NCI-H187 treated with DMSO at 0.1 percent for 48 hours (cell line): Measurements from ENCODE around the gene CENPS.
A peak's percentile ranks its signal among the peaks of the same experiment; 100 is the strongest.
"Not testable (repeated sequence)": the region's sequence is repeated elsewhere in the genome, so short reads cannot be mapped to it uniquely, and the experiment has no call there.

ENCODE experiments used
- DNase-seq: peaks from one replicate; lab custom pipeline; 2025; lab: John Stamatoyannopoulos, UW

CENPS gene

DNA sequence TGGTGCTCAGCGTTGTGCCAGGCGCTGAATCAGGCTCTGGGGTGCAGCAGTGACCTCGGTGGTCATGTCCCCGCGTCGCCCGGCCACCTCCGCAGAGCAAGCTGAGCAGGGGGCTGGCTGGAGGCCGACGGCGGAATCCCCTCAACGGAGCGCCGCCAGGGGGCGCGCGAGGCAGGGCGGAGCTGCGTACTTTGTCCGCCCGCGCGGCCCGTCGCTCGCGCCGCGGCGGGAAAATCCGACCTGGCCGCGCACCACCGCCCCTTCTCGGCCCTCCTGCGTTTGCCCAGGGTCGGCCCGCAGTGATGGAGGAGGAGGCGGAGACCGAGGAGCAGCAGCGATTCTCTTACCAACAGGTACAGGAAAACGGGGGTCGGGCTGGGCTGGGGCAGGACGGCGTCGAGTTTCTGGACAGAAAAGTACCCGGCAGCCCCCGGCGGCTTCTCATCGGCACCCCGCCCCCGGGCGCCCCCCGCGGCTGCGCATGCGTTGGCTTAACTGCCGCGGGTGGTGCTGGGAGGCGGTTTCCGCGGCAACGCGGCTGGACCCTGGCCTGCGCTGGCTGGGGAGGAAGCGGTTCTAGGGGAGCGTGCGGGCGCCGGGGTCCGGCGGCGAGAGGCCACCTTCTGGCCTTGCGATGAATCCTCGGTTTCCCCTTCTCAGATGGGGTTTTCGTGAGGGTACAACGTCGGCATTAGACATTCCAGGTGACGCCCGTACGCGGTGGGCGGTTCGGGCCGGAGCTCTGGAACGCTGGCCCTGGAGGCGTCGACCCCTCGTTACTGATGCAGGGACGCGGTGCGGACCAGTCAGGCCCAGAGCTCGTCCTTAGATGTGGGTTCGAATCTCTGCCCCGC, at the start of gene CENPS:
CENPS (plus strand) TSS at position 218 of the 854 bp plus-strand sequence; CDS start at position 303, 85 bp downstream.
- no peak for DNase-seq

DNA sequence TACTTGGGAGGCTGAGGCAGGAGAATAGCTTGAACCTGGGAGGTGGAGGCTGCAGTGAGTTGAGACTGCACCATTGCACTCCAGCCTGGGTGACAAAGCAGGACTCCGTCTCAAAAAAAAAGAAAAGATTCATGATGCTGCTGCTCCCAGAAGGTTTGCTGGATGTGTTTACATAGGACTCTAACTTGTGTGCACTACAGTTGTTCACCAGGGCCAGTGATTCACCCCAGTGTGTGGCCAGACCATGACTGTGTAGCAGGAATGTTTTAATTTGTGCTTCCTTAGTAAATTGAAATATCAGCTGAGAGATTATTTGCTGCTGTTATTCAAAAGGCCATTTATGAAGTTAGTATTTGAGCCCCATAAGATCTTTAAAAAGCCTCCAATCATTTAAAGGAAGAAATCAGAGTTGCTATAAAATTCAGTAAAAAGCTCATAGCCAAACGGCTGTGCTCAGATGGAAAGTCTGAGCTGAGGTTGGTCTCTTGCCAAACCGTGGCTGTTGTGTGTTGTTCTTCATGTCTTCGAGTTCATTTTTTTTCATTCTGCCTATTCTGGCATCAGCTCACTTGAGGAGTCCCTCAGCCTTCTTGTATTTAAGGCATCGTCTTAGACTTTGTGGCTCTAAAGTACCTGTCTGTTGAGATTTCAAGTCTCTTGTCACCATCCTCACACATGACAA, 49.5 kb upstream of the CENPS start:
- DNase-seq: no peak

DNA sequence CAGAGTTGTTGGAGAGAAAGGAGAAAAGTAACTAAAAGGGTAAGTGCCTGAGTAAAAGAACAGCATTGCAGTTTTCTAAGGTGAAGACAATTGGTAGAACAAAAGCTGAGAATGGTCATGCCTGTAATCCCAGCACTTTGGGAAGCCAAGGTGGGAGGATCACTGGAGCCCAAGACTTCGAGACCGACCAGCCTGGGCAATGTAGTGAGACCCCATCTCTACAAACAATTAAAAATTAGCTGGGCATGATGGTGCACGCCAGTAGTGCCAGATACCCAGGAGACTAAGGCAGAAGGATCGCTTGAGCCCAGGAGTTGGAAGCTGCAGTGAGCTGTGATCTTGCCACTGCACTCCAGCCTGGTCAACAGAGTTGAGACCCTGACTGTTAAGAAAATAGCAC, 46.6 kb upstream of the CENPS start:
- no peak for DNase-seq

DNA sequence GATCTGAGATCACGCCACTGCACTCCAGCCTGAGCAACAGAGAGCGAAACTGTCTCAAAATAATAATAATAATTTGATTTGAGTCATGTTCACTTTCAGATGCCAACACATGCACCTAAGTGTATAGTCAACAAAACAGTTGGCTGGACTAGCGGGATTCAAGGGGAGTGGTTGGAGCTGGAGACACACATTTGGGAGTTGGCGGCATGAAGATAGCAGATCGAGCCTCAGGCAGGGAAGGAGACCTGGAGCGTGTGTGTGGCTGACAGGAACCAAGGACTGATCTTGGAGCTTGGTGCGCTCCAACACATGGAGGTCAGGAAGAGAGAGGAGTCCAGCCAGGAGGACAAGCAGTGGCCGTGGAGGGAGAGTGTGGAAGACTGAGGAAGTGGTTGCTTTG, 46.0 kb upstream of the CENPS start:
- no peak for DNase-seq

DNA sequence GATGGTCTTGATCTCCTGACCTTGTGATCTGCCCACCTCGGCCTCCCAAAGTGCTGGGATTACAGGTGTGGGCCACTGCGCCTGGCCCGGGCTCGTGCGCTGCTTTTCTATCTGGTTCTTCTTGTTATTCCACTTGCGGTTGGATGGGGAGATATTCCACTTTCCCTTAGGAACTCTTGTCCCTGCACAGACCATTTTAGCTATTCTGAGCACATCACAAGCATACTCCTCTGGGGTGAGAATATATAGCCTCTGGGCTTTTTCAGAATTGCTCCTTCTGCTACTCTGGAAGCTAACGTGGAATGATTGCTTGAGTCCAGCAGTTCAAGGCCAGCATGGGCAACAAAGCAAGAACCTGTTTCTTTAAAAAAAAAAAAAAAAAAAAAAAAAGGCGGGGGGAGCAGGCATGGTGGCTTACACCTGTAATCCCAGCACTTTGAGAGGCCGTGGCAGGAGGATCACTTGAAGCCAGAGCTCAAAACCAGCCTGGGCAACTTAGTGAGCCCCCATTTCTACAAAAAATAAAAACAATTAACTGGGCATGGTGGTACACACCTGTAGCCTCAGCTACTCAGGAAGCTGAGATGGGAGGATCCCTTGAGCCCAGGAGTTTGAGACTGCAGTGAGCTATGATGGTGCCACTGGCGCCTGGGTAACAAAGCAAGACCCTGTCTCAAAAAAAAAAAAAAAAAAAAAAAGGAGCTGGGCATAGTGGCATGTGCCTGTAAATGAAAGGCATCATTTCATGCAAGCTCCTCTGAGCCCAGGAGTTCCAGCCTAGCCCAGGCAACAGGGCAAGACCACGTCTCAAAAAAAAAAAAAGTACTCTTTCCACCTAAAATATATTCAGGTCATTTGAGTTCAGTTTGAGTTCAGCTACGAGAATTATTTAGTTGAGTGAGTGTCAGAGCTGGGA, 43.2 kb upstream of the CENPS start:
- no peak for DNase-seq

DNA sequence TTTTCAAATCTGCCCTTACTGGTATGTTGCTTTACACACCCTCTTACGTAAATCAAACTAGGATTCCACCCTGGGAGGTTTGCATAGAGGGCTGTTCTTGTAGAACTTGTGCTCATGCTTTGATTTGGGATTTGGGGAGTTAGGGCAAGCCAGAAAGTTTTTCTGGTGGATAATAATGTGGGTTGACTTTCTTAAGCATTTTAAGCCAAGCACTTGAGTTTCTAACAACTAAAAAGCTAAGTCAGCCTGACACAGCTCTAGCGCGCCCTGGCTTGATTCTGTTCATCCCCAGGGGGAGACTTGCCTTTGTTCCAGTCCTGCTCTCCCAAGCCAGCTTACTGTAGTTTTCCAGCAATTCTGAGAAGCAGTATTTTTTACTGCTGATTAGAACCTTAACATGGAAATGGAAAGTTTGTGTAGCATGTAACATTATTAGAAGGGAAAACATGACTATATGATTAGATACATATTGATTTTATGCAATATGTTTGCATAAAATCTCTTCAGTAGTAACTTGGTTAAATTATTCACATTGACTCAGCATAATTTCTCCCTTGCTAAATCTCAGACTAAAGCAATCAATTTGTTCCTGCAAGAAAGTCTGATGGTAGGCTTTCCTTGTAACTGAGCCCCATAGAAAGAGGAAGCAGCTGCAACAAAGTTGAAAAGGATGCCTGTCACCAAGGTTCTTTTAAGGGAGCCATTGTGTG, 42.4 kb upstream of the CENPS start:
- no peak for DNase-seq

DNA sequence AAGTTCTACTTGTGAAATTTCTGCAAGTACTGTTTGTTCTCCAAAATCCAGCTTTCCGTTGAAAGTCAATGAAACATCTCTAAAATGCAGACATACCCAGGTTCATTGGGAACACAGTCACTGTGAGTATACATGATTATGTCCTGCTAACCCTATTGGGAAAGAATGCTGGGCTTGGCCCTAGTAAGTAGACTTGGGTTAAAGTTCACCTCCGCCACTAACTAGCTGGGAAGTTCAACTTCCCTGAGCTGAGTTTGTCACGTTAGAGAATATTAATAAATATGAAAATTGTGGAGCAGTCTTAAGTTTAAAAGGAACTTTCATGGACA, 41.9 kb upstream of the CENPS start:
- no peak for DNase-seq

DNA sequence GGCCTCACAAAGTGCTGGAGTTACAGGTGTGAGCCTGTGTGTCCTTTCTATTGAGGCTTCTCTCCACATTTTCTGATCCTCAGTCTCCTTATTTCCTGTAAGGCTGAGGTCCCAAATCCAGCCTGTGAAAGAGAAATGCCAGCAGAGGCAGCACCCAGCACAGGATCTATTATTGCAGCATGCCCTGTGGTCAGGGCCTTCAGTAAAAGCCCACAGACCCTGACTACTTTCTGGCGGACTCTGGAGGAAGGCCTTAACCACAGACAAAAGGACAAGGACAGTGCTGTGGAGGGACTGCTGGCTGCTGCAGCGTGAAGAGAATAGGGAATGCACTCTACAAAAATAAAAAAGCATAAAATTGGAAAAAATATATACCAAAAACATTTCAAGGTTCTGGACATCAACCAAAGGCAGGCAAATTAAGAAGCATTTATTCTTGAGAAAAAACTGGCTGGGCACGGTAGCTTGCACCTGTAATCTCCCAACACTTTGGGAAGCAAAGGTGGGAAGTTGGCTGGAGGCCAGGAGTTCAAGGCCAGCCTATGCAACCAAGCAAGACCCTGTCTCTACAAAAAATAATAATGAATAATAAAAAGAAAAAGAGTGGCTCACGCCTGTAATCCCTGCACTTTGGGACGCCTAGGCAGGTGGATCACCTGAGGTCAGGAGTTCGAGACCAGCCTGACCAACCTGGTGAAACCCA, 40.8 kb upstream of the CENPS start:
- no peak for DNase-seq

DNA sequence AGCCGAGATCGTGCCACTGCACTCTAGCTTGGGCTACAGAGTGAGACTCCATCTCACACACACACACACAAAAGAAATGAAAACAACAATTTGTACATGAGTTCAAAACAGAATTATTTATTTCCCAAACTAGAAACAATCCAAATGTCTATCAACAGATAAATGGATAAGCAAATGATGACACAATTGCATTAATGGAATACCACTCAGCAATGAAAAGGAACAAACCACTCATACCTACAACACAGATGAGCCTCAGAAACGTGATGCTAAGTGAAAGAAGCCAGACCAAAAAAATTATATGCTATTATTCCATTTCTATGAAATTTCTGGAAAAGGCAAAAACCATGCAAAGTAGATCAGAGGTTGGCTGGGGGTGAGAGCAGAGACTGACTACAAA, 33.4 kb upstream of the CENPS start:
- DNase-seq: no peak

DNA sequence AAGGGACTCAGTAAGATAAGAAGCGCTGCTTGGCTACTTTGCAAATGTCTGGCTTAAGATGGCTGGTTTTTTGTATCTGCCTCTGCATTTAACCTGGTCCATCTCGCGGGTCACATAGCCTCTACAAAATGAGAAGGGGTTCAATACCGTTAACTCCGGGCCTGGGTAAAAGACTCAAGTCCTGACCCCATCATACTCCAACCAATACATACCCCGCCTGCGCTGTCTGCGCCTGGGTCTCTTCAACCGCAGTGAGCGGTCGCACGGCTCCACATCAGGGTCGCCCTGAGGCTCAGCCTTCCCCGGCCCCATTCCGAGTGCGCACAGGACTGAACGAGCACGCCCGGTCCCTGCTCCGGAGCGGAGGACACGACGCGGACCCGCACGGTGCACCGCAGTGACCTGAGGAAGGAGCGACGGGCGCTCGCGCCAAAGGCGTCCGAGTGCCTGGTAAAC, 31.9 kb upstream of the CENPS start:
- no peak for DNase-seq

DNA sequence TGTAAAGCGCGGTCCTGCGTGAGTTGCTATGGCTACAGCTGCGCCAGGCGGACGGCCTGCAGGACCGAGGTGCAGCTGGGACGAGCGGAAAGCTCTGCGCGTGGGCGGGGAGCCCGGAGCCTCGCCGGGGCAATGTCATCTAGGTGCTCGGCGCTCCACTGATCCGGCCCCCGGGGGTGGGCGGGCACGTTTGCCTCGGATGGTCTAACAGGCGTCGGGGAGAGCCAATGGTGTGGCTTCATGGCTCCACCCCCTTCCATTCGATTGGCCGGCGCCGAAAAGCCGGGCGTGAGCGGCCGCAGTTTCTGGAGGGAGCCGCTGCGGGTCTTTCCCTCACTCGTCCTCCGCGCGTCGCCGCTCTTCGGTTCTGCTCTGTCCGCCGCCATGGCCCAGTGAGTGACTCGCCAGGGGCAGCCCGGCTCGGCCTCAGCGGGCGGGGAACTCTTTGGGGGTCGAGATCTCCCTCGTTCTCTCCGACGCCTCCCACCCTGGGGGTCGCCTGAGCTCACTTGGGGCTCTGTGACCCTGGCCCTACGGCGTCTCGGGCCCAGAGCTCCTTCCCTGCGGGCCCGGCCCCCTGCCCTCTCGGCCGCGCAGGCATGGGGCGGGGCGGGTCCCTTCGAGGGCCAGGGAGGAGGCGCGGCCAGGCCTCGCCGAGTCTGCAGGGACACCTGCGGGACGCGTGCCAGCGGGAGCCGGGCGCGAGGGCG, 31.3 kb upstream of the CENPS start, which contains the start of gene PGD:
PGD (plus strand) TSS at position 331 of the 710 bp plus-strand sequence; CDS start at position 385, 54 bp downstream.
- peak; percentile 76 for DNase-seq

DNA sequence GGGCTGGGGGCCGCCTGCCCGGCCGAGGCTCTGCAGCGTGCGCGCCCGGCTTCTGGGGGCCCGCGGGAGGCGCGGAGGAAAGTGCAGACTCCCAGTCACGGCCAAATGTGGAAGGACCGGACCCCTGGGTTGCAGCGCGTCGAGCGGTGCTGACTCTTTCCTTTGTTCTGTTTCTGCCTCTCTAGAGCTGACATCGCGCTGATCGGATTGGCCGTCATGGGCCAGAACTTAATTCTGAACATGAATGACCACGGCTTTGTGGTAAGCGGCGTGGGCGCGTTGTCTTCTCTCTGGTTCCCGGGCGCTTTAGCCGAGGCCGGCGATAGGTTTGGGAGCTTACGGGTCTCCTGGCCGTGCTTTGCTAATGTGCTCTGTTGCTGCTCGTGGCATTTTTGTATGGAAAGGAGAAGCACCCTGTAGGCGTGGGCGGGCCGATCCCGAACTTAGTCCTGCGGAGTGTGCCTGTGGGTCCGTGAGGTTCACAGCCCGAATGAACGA, 30.7 kb upstream of the CENPS start:
- DNase-seq: no peak

DNA sequence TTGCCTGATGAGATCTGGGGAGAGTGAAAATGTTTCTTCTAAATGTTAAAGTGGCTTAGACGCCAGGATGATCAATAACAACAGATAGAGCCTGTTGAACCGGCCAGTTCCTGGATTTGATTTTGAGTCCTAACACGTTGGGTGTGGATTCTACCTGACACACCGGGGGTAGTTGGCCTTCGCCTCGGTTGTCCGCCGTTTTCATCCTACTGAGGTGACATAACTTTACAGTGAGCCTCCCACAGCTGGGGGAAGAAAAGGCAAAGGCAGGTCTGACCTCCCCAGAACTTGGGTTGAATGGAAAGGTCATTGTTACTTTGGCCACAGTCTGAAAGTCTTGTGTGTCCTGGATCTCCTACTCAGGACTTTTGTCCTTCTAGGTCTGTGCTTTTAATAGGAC, 30.2 kb upstream of the CENPS start:
- no peak for DNase-seq

DNA sequence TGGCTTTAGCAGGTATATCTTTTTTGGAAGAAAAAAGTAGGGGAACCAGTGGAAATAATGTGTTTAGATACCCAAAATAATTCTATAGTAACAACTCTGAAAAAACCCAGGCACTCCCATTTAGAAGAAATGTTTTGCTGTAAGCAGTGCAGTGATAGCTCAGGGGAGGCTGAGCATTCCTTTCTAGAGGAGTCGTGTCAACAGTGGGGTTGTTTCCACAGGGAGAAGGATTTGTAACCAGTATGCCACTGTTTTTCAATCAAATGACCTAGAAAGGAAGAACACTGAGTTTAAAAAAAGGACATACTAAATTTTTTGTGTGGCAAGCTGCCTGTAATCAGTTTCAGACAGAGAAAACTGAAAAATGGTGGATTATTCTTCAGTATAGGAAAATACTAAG, 29.0 kb upstream of the CENPS start:
- no peak for DNase-seq

DNA sequence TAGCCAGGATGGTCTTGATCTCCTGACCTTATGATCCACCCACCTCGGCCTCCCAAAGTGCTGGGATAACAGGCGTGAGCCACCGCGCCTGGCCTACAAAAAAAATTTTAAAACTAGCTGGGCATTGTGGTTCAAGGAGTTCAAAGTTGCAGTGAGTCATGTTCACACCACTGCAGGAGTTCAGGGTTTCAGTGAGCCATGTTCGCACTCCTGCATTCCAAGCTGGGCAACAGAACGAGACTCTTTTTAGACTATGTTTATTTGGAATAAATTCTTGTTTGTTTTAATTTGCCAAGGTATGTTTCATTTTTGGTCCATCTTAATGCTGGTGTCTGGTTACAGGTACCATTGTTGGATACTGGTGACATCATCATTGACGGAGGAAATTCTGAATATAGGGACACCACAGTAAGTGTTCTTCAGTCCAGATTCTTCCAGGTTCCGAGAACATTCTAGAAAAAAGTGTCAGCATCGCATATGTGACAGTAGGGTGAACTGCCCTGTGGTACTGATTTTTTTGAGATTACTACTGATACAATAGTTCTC, 27.4 kb upstream of the CENPS start:
- DNase-seq: no peak

DNA sequence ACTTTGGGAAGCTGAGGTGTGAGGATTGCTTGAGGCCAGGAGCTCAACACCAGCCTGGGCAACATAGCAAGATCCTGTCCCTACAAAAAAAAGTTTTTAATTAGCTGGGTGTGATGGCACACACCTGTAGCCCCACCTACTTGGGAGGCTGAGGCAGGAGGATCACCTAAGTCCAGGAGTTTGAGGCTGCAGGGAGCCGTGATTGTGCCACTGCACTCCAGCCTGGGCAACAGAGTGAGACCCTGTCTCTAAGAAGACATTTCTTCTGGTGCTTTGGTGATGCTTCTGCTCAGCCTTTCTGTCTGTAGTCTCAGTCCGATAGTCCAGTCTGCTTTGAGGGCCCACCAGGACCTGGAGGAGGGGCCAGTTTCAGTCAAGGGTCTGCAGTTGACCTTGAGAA, 23.0 kb upstream of the CENPS start:
- no peak for DNase-seq

DNA sequence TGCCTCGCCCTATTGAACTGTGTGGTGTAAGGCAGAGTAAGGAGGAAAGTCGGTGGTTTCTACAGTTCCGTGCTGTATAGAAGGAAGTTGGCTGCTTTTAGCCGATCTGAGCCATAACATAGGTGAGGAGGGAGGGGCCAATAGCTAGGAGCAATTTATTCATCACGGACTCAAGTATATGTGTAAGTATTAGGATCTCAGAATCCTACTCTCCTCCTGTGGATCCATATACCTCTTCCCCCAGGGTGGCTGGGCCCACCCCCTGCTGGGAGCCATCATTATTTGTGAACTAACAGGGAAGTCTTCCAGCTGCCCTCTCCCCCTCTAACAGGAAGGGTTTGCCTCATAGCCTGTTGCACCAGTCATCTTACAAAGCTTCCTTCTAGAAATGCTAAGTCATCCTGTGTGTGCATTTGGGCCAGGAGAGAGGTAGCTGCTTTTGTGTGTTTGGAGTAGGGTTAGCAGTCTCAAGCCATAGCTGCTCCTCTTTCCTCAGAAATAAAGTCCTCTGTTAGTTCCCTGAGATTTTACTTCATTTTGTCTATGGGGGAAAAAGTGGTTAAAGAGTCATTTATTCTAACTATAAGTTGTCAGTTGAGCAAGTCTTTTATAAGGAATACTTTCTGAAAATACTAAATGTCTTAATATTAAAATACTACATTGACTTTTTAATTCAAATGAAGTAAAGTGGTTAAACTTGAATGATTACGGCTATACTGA, 14.9 kb upstream of the CENPS start:
- DNase-seq: no peak

DNA sequence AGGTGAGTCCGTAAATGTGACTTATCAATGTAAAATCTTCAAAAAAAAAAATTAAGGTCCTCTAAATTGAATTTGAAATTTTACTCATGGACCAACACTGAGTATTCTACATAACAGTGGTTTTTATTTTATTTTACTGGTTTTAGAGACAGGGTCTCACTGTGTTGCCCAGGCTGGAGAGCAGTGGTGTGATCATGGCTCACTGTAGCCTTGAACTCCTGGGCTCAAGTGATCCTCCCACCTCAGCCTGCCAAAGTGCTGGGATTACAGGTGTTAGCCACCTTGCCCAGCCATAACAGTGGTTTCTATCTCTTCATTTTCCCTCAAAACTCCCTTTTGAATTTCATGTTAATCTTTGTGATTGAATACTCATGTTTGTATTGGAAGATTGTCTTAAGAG, 14.3 kb upstream of the CENPS start:
- DNase-seq: not testable (repeated sequence)

DNA sequence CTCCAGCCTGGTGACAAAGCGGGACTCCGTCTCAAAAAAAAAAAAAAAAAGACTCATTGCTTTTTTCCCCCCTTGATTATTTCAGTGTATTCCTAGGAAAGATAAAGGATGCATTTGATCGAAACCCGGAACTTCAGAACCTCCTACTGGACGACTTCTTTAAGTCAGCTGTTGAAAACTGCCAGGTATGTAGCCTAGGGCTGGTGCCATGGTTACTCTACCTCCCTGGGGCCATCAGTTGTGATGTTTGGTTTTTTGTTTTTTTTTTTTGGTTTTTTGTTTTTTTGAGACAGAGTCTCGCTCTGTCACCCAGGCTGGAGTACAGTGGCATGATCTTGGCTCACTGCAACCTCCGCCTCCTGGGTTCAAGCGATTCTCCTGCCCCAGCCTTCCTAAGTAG, 11.5 kb upstream of the CENPS start:
- not testable (repeated sequence) for DNase-seq
